ENCODE data around the gene SORBS2.

GRCh38 chr4:185786422-185786821 is 25.6 kb downstream of the SORBS2 start:
- TF ChIP-seq CTCF (IDR thresholded peaks at IDR 0.05) (no peak), POLR2A (IDR thresholded peaks at IDR 0.05) (no peak), POLR2AphosphoS5 (IDR thresholded peaks at IDR 0.05) (no peak)

All from gastroesophageal sphincter (tissue), 3 donors.